SK-N-MC (cell line): ENCODE measurements around the gene FAM13A.

Experiments used
- EZH2 ChIP-seq: fragments of 200-600 bp; sonication (generic); IDR thresholded peaks from one replicate; pipeline ENCODE4 v1.6.1; 2017; ENCODE audit warnings: antibody characterized with exemption
- FOXP2 ChIP-seq: optimal IDR thresholded peaks from 2 replicates; pipeline ENCODE3; 2011; ENCODE audit warnings: mild to moderate bottlenecking, moderate library complexity; ENCODE audit not compliant: insufficient read depth; ENCODE audit errors: extremely low read length, control extremely low read depth
- POLR2AphosphoS5 ChIP-seq: IDR thresholded peaks from 2 replicates; pipeline ENCODE4 v1.6.1; 2012; ENCODE audit warnings: mild to moderate bottlenecking, low read depth, low read length, borderline replicate concordance

- no peak for TF ChIP-seq EZH2
- TF ChIP-seq POLR2AphosphoS5: no peak
- no peak for TF ChIP-seq FOXP2
Observed at GRCh38 chr4:88939697-88940096, 117.3 kb downstream of the FAM13A start.
